ENCODE measurements around the gene SYT2.

DNA sequence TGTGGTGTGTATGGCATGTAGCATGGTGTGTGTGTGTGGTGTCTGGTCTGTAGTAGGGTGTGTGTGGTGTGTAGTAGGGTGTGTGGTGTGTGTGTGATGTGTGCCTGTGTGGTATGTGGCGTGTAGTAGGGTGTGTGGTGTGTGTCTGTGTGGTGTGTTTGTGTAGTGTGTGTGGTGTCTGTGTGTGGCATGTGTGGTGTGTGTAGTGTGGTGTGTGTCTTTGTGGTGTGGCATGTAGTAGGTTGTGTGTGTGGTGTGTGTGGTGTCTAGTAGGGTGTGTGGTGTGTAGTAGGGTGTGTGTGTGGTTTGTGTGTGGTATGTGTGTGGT, 85.5 kb downstream of the SYT2 start:
- TF ChIP-seq, protein P1, sequence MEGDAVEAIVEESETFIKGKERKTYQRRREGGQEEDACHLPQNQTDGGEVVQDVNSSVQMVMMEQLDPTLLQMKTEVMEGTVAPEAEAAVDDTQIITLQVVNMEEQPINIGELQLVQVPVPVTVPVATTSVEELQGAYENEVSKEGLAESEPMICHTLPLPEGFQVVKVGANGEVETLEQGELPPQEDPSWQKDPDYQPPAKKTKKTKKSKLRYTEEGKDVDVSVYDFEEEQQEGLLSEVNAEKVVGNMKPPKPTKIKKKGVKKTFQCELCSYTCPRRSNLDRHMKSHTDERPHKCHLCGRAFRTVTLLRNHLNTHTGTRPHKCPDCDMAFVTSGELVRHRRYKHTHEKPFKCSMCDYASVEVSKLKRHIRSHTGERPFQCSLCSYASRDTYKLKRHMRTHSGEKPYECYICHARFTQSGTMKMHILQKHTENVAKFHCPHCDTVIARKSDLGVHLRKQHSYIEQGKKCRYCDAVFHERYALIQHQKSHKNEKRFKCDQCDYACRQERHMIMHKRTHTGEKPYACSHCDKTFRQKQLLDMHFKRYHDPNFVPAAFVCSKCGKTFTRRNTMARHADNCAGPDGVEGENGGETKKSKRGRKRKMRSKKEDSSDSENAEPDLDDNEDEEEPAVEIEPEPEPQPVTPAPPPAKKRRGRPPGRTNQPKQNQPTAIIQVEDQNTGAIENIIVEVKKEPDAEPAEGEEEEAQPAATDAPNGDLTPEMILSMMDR (IDR thresholded peaks at IDR 0.05 in 8 of 11, conservative IDR thresholded peaks at IDR 0.05 in 3 of 11), result no peak
- TF ChIP-seq POLR2A (IDR thresholded peaks at IDR 0.05) (no peak), POLR2AphosphoS5 (IDR thresholded peaks at IDR 0.05) (no peak)

Measured in spleen (tissue), 7 donors.